Endometrial microvascular endothelial cells (primary cell): ENCODE data around the gene TBC1D2. TPM values are rescaled to one million over a fixed set of nuclear protein-coding genes. Genes with fewer than 3 reads are reported as not detected.

ENCODE experiments used
- in situ Hi-C: cut with HindIII; loops from 2 replicates; pipeline ENCODE4 v1.10.0; 2017; ENCODE audit warnings: low sequenced_read_pairs, low pct_unique_long_range_greater_than_20kb; ENCODE audit errors: inconsistent ontology term
- total RNA-seq: library from RNA; depleted of rRNA; stranded (reverse); fragments of >200 nt; gene quantifications from one replicate; pipeline ENCODE4 v1.2.3, GENCODE V29; 2015; ENCODE audit errors: inconsistent ontology term

TBC1D2 gene
- total RNA-seq, 1 donor from 2014 or later: 18.8 TPM

GRCh38 chr9:98222885-98223691 is 32.4 kb downstream of the TBC1D2 start:
- in situ Hi-C loops: no loop called here

- in situ Hi-C loops: no loop called here
Observed at GRCh38 chr9:98220911-98221310, 34.5 kb downstream of the TBC1D2 start.

- in situ Hi-C loops: no loop called here
Observed at GRCh38 chr9:98219794-98220370, 35.6 kb downstream of the TBC1D2 start.

GRCh38 chr9:98219364-98219716 is 36.1 kb downstream of the TBC1D2 start:
- in situ Hi-C loops: no loop called here

GRCh38 chr9:98218562-98219363 is 36.7 kb downstream of the TBC1D2 start:
- in situ Hi-C loops: no loop called here

- in situ Hi-C loops: no loop called here
Observed at GRCh38 chr9:98217255-98217654, 38.2 kb downstream of the TBC1D2 start.

GRCh38 chr9:98216391-98216790 is 39.1 kb downstream of the TBC1D2 start:
- in situ Hi-C loops: no loop called here

GRCh38 chr9:98215821-98216220 is 39.6 kb downstream of the TBC1D2 start:
- in situ Hi-C loops: no loop called here

- in situ Hi-C loops: no loop called here
Observed at GRCh38 chr9:98215271-98215670, 40.2 kb downstream of the TBC1D2 start.

- in situ Hi-C loops: no loop called here
Observed at GRCh38 chr9:98214811-98215210, 40.6 kb downstream of the TBC1D2 start.

- in situ Hi-C loops: no loop called here
Observed at GRCh38 chr9:98211260-98211659, 44.2 kb downstream of the TBC1D2 start.

GRCh38 chr9:98210435-98210834 is 45.0 kb downstream of the TBC1D2 start:
- in situ Hi-C loops: no loop called here

- in situ Hi-C loops: no loop called here
Observed at GRCh38 chr9:98209530-98209929, 45.9 kb downstream of the TBC1D2 start.

- in situ Hi-C loops: no loop called here
Observed at GRCh38 chr9:98208635-98209034, 46.8 kb downstream of the TBC1D2 start.

GRCh38 chr9:98207606-98208005 is 47.8 kb downstream of the TBC1D2 start:
- in situ Hi-C loops: no loop called here

GRCh38 chr9:98206754-98207153 is 48.7 kb downstream of the TBC1D2 start:
- in situ Hi-C loops: no loop called here

- in situ Hi-C loops: no loop called here
Observed at GRCh38 chr9:98204692-98205091, 50.8 kb downstream of the TBC1D2 start.

- in situ Hi-C loops: no loop called here
Observed at GRCh38 chr9:98203153-98203552, 52.3 kb downstream of the TBC1D2 start.

GRCh38 chr9:98202252-98202651 is 53.2 kb downstream of the TBC1D2 start:
- in situ Hi-C loops: no loop called here

- in situ Hi-C loops: no loop called here
Observed at GRCh38 chr9:98201749-98202148, 53.7 kb downstream of the TBC1D2 start.
